ENCODE results near the gene EFNA5.

EFNA5 gene

GRCh38 chr5:107572715-107573368 is 97.9 kb downstream of the EFNA5 start:
- DNase-seq (ENCODE audit: low read depth in 4 of 4, low spot score in 1 of 4): no peak

- DNase-seq (ENCODE audit: low read depth in 4 of 4, low spot score in 1 of 4): peak; percentile 82 to 90 (median 83)
These were observed 98.9 kb downstream of the EFNA5 start for GRCh38 chr5:107571621-107572536.

- DNase-seq (ENCODE audit: low read depth in 4 of 4, low spot score in 1 of 4): no peak
These were observed 99.8 kb downstream of the EFNA5 start for GRCh38 chr5:107570805-107571531.

GRCh38 chr5:107570181-107570580 is 100.6 kb downstream of the EFNA5 start:
- no peak for DNase-seq (ENCODE audit: low read depth in 4 of 4, low spot score in 1 of 4)

GRCh38 chr5:107567901-107568671 is 102.7 kb downstream of the EFNA5 start:
- DNase-seq (ENCODE audit: low read depth in 4 of 4, low spot score in 1 of 4): no peak

- no peak for DNase-seq (ENCODE audit: low read depth in 4 of 4, low spot score in 1 of 4)
These were observed 103.8 kb downstream of the EFNA5 start for GRCh38 chr5:107566986-107567385.

- no peak for DNase-seq (ENCODE audit: low read depth in 4 of 4, low spot score in 1 of 4)
These were observed 104.7 kb downstream of the EFNA5 start for GRCh38 chr5:107565791-107566767.

- DNase-seq (ENCODE audit: low read depth in 4 of 4, low spot score in 1 of 4): no peak
These were observed 105.8 kb downstream of the EFNA5 start for GRCh38 chr5:107564931-107565372.

- DNase-seq (ENCODE audit: low read depth in 4 of 4, low spot score in 1 of 4): no peak
These were observed 106.7 kb downstream of the EFNA5 start for GRCh38 chr5:107563959-107564544.

- DNase-seq (ENCODE audit: low read depth in 4 of 4, low spot score in 1 of 4): no peak
These were observed 110.4 kb downstream of the EFNA5 start for GRCh38 chr5:107560377-107560776.

- no peak for DNase-seq (ENCODE audit: low read depth in 4 of 4, low spot score in 1 of 4)
These were observed 111.8 kb downstream of the EFNA5 start for GRCh38 chr5:107558823-107559375.

GRCh38 chr5:107557051-107557658 is 113.6 kb downstream of the EFNA5 start:
- no peak for DNase-seq (ENCODE audit: low read depth in 4 of 4, low spot score in 1 of 4)

GRCh38 chr5:107556575-107556974 is 114.2 kb downstream of the EFNA5 start:
- DNase-seq (ENCODE audit: low read depth in 4 of 4, low spot score in 1 of 4): no peak

- no peak for DNase-seq (ENCODE audit: low read depth in 4 of 4, low spot score in 1 of 4)
These were observed 115.2 kb downstream of the EFNA5 start for GRCh38 chr5:107555425-107556090.

GRCh38 chr5:107554776-107555424 is 115.8 kb downstream of the EFNA5 start:
- no peak for DNase-seq (ENCODE audit: low read depth in 4 of 4, low spot score in 1 of 4)

GRCh38 chr5:107553117-107553555 is 117.6 kb downstream of the EFNA5 start:
- no peak for DNase-seq (ENCODE audit: low read depth in 4 of 4, low spot score in 1 of 4)

- no peak for DNase-seq (ENCODE audit: low read depth in 4 of 4, low spot score in 1 of 4)
These were observed 119.6 kb downstream of the EFNA5 start for GRCh38 chr5:107551088-107551487.

Measured in stimulated activated CD4-positive, alpha-beta T cell treated with anti-CD3 and anti-CD28 coated beads, Interleukin-1b, Interleukin-23, amount 100 ng/mL, for 24 hours (primary cell).